Lower leg skin (tissue), 4 donors: ENCODE measurements around the gene ACVRL1. TPM values are rescaled to one million over a fixed set of nuclear protein-coding genes. Genes with fewer than 3 reads are reported as not detected.

Experiments
- DNase-seq, 2 donors: peaks; one replicate each; pipeline ENCODE4 v3.0.0-alpha.2; 2019; ENCODE audit warnings: low spot score in 2 of 2
- H3K4me3 ChIP-seq: fragments of 200-600 bp; sonication (generic); 2 replicates; pipeline ENCODE4 v1.5.1; 2017; ENCODE audit warnings: mild to moderate bottlenecking, low read depth; ENCODE audit not compliant: poor library complexity, severe bottlenecking
- POLR2A ChIP-seq, 2 donors: fragments of 450-650 bp; IDR thresholded peaks; one replicate each; pipeline ENCODE4 v1.6.1; 2016 to 2017; ENCODE audit warnings: antibody characterized with exemption in 2 of 2, mild to moderate bottlenecking in 1 of 2, moderate library complexity in 1 of 2
- WGBS, 2 donors: methylation state at CpG; one replicate each; pipeline ENCODE4 v1.1.5; 2018; 5-methylcytosine and 5-hydroxymethylcytosine counted together
- intact Hi-C: fragments of 100-400 bp; cut with DNase I; formaldehyde crosslinking; loops from one replicate; pipeline ENCODE4 v1.15.0; 2023; ENCODE audit warnings: low total_unique reads
- total RNA-seq, 4 donors: library from RNA; depleted of rRNA; stranded (reverse); fragments of >200 nt; gene quantifications; one replicate each; pipeline ENCODE4 v1.1.0, GENCODE V29; 2016
- TF ChIP-seq, protein P1 (sequence below), 3 donors: fragments of 450-650 bp; IDR thresholded peaks; one replicate each; pipeline ENCODE4 v1.5.1; 2016; ENCODE audit warnings: antibody characterized with exemption in 3 of 3, mild to moderate bottlenecking in 3 of 3, moderate library complexity in 2 of 3

The ACVRL1 gene
- total RNA-seq, 4 donors from 2014 or later: 12.9 to 99.8 (median 39.9) TPM

GRCh38 chr12:51941011-51941581, 33.8 kb downstream of the ACVRL1 start:
- TF ChIP-seq POLR2A (IDR thresholded peaks at IDR 0.05): no peak
- TF ChIP-seq, protein P1, sequence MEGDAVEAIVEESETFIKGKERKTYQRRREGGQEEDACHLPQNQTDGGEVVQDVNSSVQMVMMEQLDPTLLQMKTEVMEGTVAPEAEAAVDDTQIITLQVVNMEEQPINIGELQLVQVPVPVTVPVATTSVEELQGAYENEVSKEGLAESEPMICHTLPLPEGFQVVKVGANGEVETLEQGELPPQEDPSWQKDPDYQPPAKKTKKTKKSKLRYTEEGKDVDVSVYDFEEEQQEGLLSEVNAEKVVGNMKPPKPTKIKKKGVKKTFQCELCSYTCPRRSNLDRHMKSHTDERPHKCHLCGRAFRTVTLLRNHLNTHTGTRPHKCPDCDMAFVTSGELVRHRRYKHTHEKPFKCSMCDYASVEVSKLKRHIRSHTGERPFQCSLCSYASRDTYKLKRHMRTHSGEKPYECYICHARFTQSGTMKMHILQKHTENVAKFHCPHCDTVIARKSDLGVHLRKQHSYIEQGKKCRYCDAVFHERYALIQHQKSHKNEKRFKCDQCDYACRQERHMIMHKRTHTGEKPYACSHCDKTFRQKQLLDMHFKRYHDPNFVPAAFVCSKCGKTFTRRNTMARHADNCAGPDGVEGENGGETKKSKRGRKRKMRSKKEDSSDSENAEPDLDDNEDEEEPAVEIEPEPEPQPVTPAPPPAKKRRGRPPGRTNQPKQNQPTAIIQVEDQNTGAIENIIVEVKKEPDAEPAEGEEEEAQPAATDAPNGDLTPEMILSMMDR (IDR thresholded peaks at IDR 0.05): no peak
- peak in 1 of 2 donors; percentile 73 for DNase-seq
- intact Hi-C loops: no loop called here
- H3K4me3 ChIP-seq: no peak overlapping the region
- 24 to 50% methylated on average over 15 of the region's 15 CpGs for WGBS, 2 donors

GRCh38 chr12:51941604-51942003, 34.3 kb downstream of the ACVRL1 start:
- WGBS, 2 donors: 25 to 32% methylated on average over 4 of the region's 4 CpGs
- peak; percentile 51 to 61 for DNase-seq
- no peak for TF ChIP-seq POLR2A (IDR thresholded peaks at IDR 0.05)
- TF ChIP-seq, protein P1 (IDR thresholded peaks at IDR 0.05): no peak
- intact Hi-C loops: no loop called here
- H3K4me3 ChIP-seq: no peak overlapping the region

DNA sequence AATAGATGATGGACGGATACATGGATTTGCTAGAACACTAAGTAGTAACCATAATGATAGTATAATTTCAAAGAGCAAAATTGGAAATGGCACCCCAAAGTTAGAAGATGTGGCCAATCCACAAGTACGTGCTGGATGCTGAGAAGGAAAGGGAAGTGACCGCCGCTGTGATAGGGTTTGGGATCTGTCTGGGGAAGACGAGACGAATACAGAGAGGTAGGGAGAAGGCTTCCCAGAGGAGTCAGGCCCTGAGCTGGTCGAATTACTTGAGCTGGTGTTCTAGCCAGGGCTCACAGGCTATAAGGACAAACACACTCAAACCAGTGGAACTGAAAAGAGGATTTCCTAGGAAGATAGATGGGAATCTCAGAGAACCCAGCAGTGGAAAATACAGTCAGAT, 34.8 kb downstream of the ACVRL1 start:
- TF ChIP-seq, protein P1 (IDR thresholded peaks at IDR 0.05): no peak
- no peak for TF ChIP-seq POLR2A (IDR thresholded peaks at IDR 0.05)
- no peak overlapping the region for H3K4me3 ChIP-seq
- intact Hi-C loops: no loop called here
- DNase-seq: peak in 1 of 2 donors; percentile 61
- 80 to 81% methylated on average over 7 of the region's 7 CpGs for WGBS, 2 donors

DNA sequence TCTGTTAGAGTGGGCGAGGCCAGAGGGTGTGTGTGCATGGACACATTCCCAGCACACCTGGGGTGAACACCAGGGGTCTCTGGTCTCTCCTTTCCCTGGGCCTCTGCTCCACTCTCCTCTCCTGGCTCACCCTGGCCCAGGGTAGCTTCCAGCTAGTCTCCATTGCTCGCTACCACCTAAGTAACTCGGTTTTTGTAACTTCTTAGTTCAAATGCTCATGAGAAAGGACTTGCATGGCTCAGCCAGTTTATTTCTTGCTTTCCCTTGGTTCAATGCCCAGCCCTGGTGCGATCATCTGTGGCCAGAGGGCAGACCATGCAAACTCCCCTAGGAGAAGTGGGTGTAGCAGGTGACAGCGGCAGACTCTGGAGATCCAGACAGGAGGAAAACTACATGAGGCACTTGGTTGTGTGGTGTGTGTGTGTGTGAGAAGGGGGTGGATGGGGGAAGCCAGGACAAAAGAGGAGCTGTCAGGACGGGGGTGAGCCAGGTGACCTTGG, 35.2 kb downstream of the ACVRL1 start:
- no peak overlapping the region for H3K4me3 ChIP-seq
- WGBS, 2 donors: 70% methylated on average over 6 of the region's 6 CpGs
- no peak for TF ChIP-seq POLR2A (IDR thresholded peaks at IDR 0.05)
- TF ChIP-seq, protein P1 (IDR thresholded peaks at IDR 0.05): no peak
- peak in 1 of 2 donors; percentile 80 for DNase-seq
- intact Hi-C loops: no loop called here

DNA sequence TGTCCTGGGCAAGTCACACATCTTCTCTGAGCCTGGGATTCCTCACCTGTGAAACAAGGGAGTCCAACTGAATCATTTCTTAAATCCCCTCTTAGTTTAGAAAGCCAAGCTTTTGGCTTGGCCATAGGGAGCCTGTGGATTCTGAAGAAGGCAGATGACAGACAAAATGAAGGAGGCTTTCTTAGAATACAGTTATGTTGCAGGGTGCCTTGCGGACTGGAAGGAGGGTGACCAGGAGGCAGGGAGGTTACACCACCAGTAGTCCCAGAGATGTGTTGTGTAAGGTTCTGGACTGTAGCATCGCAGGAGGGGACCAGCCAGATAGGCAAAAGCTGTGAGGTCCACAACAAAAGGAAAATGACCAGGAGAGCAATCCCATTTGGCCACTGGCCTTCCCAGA, 36.0 kb downstream of the ACVRL1 start:
- peak in 1 of 2 donors; percentile 50 for DNase-seq
- H3K4me3 ChIP-seq: no peak overlapping the region

DNA sequence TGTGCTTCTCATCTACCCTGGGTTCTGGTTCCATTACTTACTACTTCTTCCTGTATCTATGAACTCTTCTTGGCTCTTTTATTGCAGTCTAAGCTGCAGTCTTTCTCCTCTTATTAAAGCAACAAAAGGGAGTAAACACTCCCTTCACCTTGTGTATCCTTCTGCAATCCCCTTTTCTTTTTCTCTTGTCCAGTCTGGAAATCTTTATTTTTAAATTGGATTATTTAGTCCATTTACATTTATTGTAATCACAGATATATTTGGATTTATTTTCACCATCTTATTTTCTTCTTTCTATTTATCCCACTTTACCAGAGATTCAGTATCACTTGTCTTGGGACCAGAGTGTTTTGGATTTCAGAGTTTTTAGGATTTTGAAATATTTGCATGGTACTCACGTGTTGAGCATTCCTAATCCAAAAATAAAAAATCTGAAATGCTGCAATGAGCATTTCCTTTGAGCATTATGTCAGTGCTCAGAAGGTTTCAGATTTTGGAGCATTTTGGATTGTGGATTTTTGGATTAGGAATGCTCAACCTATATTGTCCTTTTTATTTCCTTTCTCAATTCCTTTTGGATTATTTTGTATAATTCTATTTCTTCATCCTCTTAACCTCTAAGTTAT, 37.4 kb downstream of the ACVRL1 start:
- no peak overlapping the region for H3K4me3 ChIP-seq
- intact Hi-C loops: no loop called here
- DNase-seq: no peak
- 93 to 96% methylated on average over 1 of the region's 1 CpG for WGBS, 2 donors
- TF ChIP-seq, protein P1 (IDR thresholded peaks at IDR 0.05): no peak
- no peak for TF ChIP-seq POLR2A (IDR thresholded peaks at IDR 0.05)

More for the DNA sequence above, 36.0 kb downstream of the ACVRL1 start:
- intact Hi-C loops: no loop called here
- WGBS, 2 donors: 93 to 95% methylated on average over 2 of the region's 2 CpGs
- no peak for TF ChIP-seq POLR2A (IDR thresholded peaks at IDR 0.05)
